GM18861 (cell line): Measurements from ENCODE around the gene PLCH2.
A peak's percentile ranks its signal among the peaks of the same experiment; 100 is the strongest.
"Not testable (repeated sequence)": the region's sequence is repeated elsewhere in the genome, so short reads cannot be mapped to it uniquely, and the experiment has no call there.

Experiments used
- ATAC-seq: cut with Tn5 transposase; IDR thresholded peaks from one replicate; pipeline ENCODE4 v1.9.1; 2021; ENCODE audit not compliant: unreplicated experiment

Gene PLCH2

GRCh38 chr1:2543543-2544092 lies 67.5 kb downstream of the PLCH2 start:
- no peak for ATAC-seq

- ATAC-seq: no peak
Measured at GRCh38 chr1:2544093-2544874, 68.2 kb downstream of the PLCH2 start.

GRCh38 chr1:2544875-2545640 lies 69.0 kb downstream of the PLCH2 start:
- no peak for ATAC-seq

GRCh38 chr1:2545754-2546514 lies 69.8 kb downstream of the PLCH2 start:
- peak; percentile 18 for ATAC-seq

- ATAC-seq: peak; percentile 21
Measured at GRCh38 chr1:2546515-2547209, 70.6 kb downstream of the PLCH2 start.

- ATAC-seq: no peak
Measured at GRCh38 chr1:2547210-2548067, 71.3 kb downstream of the PLCH2 start.

GRCh38 chr1:2548068-2548589 lies 72.0 kb downstream of the PLCH2 start:
- ATAC-seq: peak; percentile 14

- ATAC-seq: not testable (repeated sequence)
Measured at GRCh38 chr1:2549367-2550029, 73.4 kb downstream of the PLCH2 start.

GRCh38 chr1:2550309-2550861 lies 74.3 kb downstream of the PLCH2 start:
- ATAC-seq: not testable (repeated sequence)

- not testable (repeated sequence) for ATAC-seq
Measured at GRCh38 chr1:2551544-2551943, 75.5 kb downstream of the PLCH2 start.

- no peak for ATAC-seq
Measured at GRCh38 chr1:2552189-2552588, 76.1 kb downstream of the PLCH2 start.

- ATAC-seq: not testable (repeated sequence)
Measured at GRCh38 chr1:2553076-2553475, 77.0 kb downstream of the PLCH2 start.

- no peak for ATAC-seq
Measured at GRCh38 chr1:2553871-2554620, 78.0 kb downstream of the PLCH2 start.

- no peak for ATAC-seq
Measured at GRCh38 chr1:2554621-2555387, 78.7 kb downstream of the PLCH2 start.
